K562 (cell line): ENCODE measurements around the gene KDM2B. TPM values are rescaled to one million over a fixed set of nuclear protein-coding genes. Genes with fewer than 3 reads are reported as not detected.

Experiments
- ATAC-seq: fragments of 200-7000 bp; cut with Tn5 transposase; 3 replicates; pipeline ENCODE4 v1.9.1; 2020; ENCODE audit warnings: moderate library complexity
- BruUV-seq: library from RNA; stranded (reverse); fragments of 400-500 nt; replicated peaks from 2 replicates; lab custom pipeline; 2021; lab: Mats Ljungman, UMichigan
- CTCF ChIA-PET: fragments of 300-600 bp; formaldehyde crosslinking; extraction: SDS; loops from one replicate; lab custom pipeline; 2021; ENCODE audit warnings: low intra/inter-chr PET ratio; lab: Yijun Ruan, JAX
- POLR2A ChIA-PET: fragments of 300-600, 350-650 bp; sonication (Branson Sonifier 250); formaldehyde crosslinking; extraction: SDS; loops from one replicate; lab custom pipeline; 2021; ENCODE audit warnings: antibody characterized with exemption, inconsistent platforms; lab: Yijun Ruan, JAX
- DNase-seq, 4 experiments: peaks; one replicate each; pipeline versions ENCODE4 v3.0.0 to v3.0.0-alpha.2; 2011 to 2018; ENCODE audit warnings: low spot score in 3 of 4, mixed read lengths in 3 of 4; ENCODE audit errors: extremely low read depth in 1 of 4
- FAIRE-seq: peaks from 2 replicates; lab custom pipeline; 2011; peaks lifted over from hg19 to GRCh38; lab: Jason Lieb, UNC
- H2AFZ ChIP-seq: 2 replicates; pipeline ENCODE4 v1.6.0; 2011; ENCODE audit warnings: low read depth, low read length, control low read depth, inconsistent platforms
- H3K27ac ChIP-seq: fragments of 200-600 bp; 3 replicates; pipeline ENCODE4 v1.8.0; 2011; ENCODE audit warnings: low read depth, mild to moderate bottlenecking, control low read depth, inconsistent platforms, low read length, moderate library complexity, mixed read lengths; ENCODE audit errors: extremely low read depth
- H3K27me3 ChIP-seq, 2 experiments: fragments of 300-600 bp in 1 of 2; 2 replicates in 1 of 2; 3 replicates in 1 of 2; pipeline versions ENCODE4 v1.6.0 to v1.8.0; 2011; ENCODE audit warnings: inconsistent platforms in 2 of 2, low read length in 2 of 2, mild to moderate bottlenecking in 1 of 2, mixed read lengths in 1 of 2, moderate library complexity in 1 of 2; ENCODE audit not compliant: control insufficient read depth in 2 of 2, insufficient read depth in 2 of 2
- H3K36me3 ChIP-seq: fragments of 300-600 bp; 3 replicates; pipeline ENCODE4 v1.8.0; 2011; ENCODE audit warnings: mild to moderate bottlenecking, low read length, inconsistent platforms; ENCODE audit not compliant: control insufficient read depth, insufficient read depth
- H3K4me1 ChIP-seq, 2 experiments: fragments of 200-600 bp in 1 of 2; replicated peaks in 1 of 2; 2 replicates in 1 of 2; 3 replicates in 1 of 2; pipeline versions ENCODE4 v1.5.1 to v1.8.0; 2011; ENCODE audit warnings: inconsistent platforms in 2 of 2, low read length in 2 of 2, mild to moderate bottlenecking in 1 of 2, mixed read lengths in 1 of 2, moderate library complexity in 1 of 2; ENCODE audit not compliant: control insufficient read depth in 2 of 2, insufficient read depth in 2 of 2
- H3K4me2 ChIP-seq: 2 replicates; pipeline ENCODE4 v1.6.1; 2011; ENCODE audit warnings: low read length, control low read depth, inconsistent platforms, mixed read lengths; ENCODE audit not compliant: insufficient read depth
- H3K4me3 ChIP-seq: fragments of 200-600 bp; sonication (generic), shearing (Covaris generic); 2 replicates; pipeline ENCODE4 v1.5.1; 2016; ENCODE audit warnings: control low read depth, inconsistent platforms
- H3K79me2 ChIP-seq: fragments of 200-600 bp; 3 replicates; pipeline ENCODE4 v1.8.0; 2011; ENCODE audit warnings: low read length, inconsistent platforms; ENCODE audit not compliant: control insufficient read depth, insufficient read depth
- H3K9ac ChIP-seq, 2 experiments: 2 replicates each; pipeline versions ENCODE4 v1.6.0 to v1.6.1; 2011; ENCODE audit warnings: low read depth in 2 of 2, low read length in 2 of 2, control low read depth in 1 of 2, inconsistent platforms in 1 of 2, mild to moderate bottlenecking in 1 of 2, mixed read lengths in 1 of 2; ENCODE audit not compliant: insufficient read depth in 1 of 2
- H3K9me1 ChIP-seq: one replicate; pipeline ENCODE4 v1.6.0; 2011; ENCODE audit warnings: inconsistent platforms, mild to moderate bottlenecking, low read length, moderate library complexity; ENCODE audit not compliant: control insufficient read depth, insufficient read depth
- H3K9me3 ChIP-seq: replicated peaks from 2 replicates; pipeline ENCODE4 v1.5.1; 2011; ENCODE audit warnings: low read depth, low read length, inconsistent platforms; ENCODE audit not compliant: control insufficient read depth, insufficient read depth
- H4K20me1 ChIP-seq: replicated peaks from 2 replicates; pipeline ENCODE4 v1.6.1; 2011; ENCODE audit warnings: low read length, inconsistent platforms, mixed read lengths; ENCODE audit not compliant: control insufficient read depth, insufficient read depth
- ARID3B ChIP-seq: fragments of 250-450 bp; sonication (Bioruptor Pico); IDR thresholded peaks from 2 replicates; pipeline ENCODE4 v1.4.0; 2020; ENCODE audit warnings: borderline replicate concordance
- ATF2 ChIP-seq: sonication (generic); formaldehyde crosslinking; IDR thresholded peaks from 2 replicates; pipeline ENCODE4 v1.8.1; 2022; ENCODE audit warnings: missing genetic modification reagents
- C11orf30 ChIP-seq: fragments of 450-650 bp; IDR thresholded peaks from 2 replicates; pipeline ENCODE4 v1.6.1; 2016; ENCODE audit warnings: low read depth, mild to moderate bottlenecking
- CGGBP1 ChIP-seq: fragments of 250-450 bp; sonication (Bioruptor Pico); IDR thresholded peaks from 2 replicates; pipeline ENCODE4 v1.9.0; 2021; ENCODE audit warnings: mild to moderate bottlenecking
- ELF2 ChIP-seq: fragments of 250-450 bp; sonication (Bioruptor Pico); IDR thresholded peaks from 2 replicates; pipeline ENCODE4 v1.5.0; 2021; ENCODE audit warnings: mild to moderate bottlenecking
- ERF ChIP-seq: fragments of 450-650 bp; formaldehyde crosslinking; IDR thresholded peaks from 2 replicates; pipeline ENCODE4 v1.4.0; 2020; ENCODE audit warnings: mild to moderate bottlenecking, mixed read lengths
- GATAD2A ChIP-seq: fragments of 450-650 bp; IDR thresholded peaks from 2 replicates; pipeline ENCODE4 v1.6.1; 2017
- MITF ChIP-seq: IDR thresholded peaks from 2 replicates; pipeline ENCODE4 v1.6.1; 2014; ENCODE audit warnings: antibody characterized with exemption
- NBN ChIP-seq: fragments of 450-650 bp; IDR thresholded peaks from 2 replicates; pipeline ENCODE4 v1.6.1; 2016; ENCODE audit warnings: low read depth, mild to moderate bottlenecking
- NR1H2 ChIP-seq: sonication (generic); formaldehyde crosslinking; IDR thresholded peaks from 2 replicates; pipeline ENCODE4 v1.4.0; 2020; ENCODE audit warnings: mild to moderate bottlenecking, missing genetic modification reagents
- RHOXF2B ChIP-seq: fragments of 250-450 bp; sonication (Bioruptor Pico); conservative IDR thresholded peaks from 2 replicates; pipeline ENCODE4 v1.5.1; 2021
- THRA ChIP-seq: fragments of 450-650 bp; IDR thresholded peaks from 2 replicates; pipeline ENCODE4 v1.6.1; 2017; ENCODE audit warnings: mild to moderate bottlenecking, moderate library complexity
- WGBS: fragments of 100-300 bp; shearing (Covaris generic); methylation state at CpG from one replicate; pipeline ENCODE4 v1.1.6; 2016; ENCODE audit warnings: low coverage, mixed read lengths; ENCODE audit not compliant: insufficient coverage; ENCODE audit errors: missing lambda C conversion rate; 5-methylcytosine and 5-hydroxymethylcytosine counted together
- in situ Hi-C: fragments of 300-500 bp; cut with MboI; formaldehyde crosslinking; loops from 4 replicates; pipeline ENCODE4 v1.15.0; 2018; ENCODE audit warnings: inconsistent platforms, mixed read lengths
- intact Hi-C: fragments of 100-400 bp; cut with micrococcal nuclease; formaldehyde crosslinking; loops from 2 replicates; pipeline ENCODE4 v1.14.2; 2022
- polyA plus RNA-seq, 8 experiments: library from polyadenylated mRNA; depleted of rRNA in 4 of 8; stranded (reverse) in 5 of 8; unstranded in 3 of 8; fragments of >200 nt; fragmentation: Nextera tagmentation in 2 of 8; fragmentation: Illumina TruSeq in 1 of 8; extraction: Ambion mirVana in 2 of 8; extraction: Trizol in 1 of 8; gene quantifications; 2 replicates each; pipeline versions ENCODE4 v1.2.1 to v1.2.3, GENCODE V29; 2011 to 2014; ENCODE audit warnings: inconsistent platforms in 1 of 8, missing spikeins in 1 of 8
- total RNA-seq, 7 experiments: library from RNA; depleted of rRNA in 6 of 7; stranded (reverse); fragments of >200 nt in 6 of 7; fragmentation: Illumina TruSeq in 2 of 7; extraction: Trizol in 2 of 7; gene quantifications; 2 replicates each; pipeline versions ENCODE4 v1.2.1 to v1.2.3, GENCODE V29; 2011 to 2021; ENCODE audit warnings: low replicate concordance in 1 of 7

KDM2B gene
- total and polyA plus RNA-seq, 9 of the 15 experiments (the other 6 are each of a cell fraction or from before 2014, with no cell fraction given), result 7.4 to 50.5 (median 22.5) TPM

- no peak for TF ChIP-seq ARID3B
- TF ChIP-seq NBN, result no peak
- 0 out of 2 replicates have a peak, but pooled peaks have one; percentile 55 for TF ChIP-seq NR1H2 (CRISPR knock-in tag)
- no peak for TF ChIP-seq THRA
- no peak for TF ChIP-seq C11orf30
- no peak for TF ChIP-seq RHOXF2B (CRISPR knock-in tag)
Measured at GRCh38 chr12:121424624-121424975, 156.2 kb downstream of the KDM2B start (continued).

GRCh38 chr12:121423682-121424623, 156.9 kb downstream of the KDM2B start:
- Histone ChIP-seq H3K9me1 (no peaks in the 10 kb centered on the region), H3K9ac (no peak overlapping the region), H3K79me2 (no peaks in the 10 kb centered on the region), H4K20me1 (no peaks in the 10 kb centered on the region), H2AFZ (no peak overlapping the region), H3K27ac (peak overlapping the region; percentile 56; the same call in 1 of the 3 replicates), H3K4me2 (no peak overlapping the region), H3K4me3 (no peak overlapping the region), H3K36me3 (peaks cover 94% of the 10 kb centered on the region), H3K27me3 (no peaks in the 10 kb centered on the region), H3K9me3 (no peaks in the 10 kb centered on the region), H3K4me1 (peaks cover 8 to 10% of the 10 kb centered on the region in 2 experiments; a peak in 4 of 5 replicates)
- ChIA-PET POLR2A (interaction anchor here (0.6 to 1.8 kb wide), 6 partner anchors 11 to 92 kb away, joined by 3 to 12 read pairs (median 4); partner anchors contain the start of genes ANAPC5 and RNF34), CTCF (no interaction called here)
- intact Hi-C loops, result no loop called here
- FAIRE-seq, result peak; percentile 75
- WGBS, result 90% methylated on average over 12 of the region's 13 CpGs
- in situ Hi-C loops, result no loop called here
- BruUV-seq, result no TSS peak
- no peak for ATAC-seq
- DNase-seq, result no peak
- no peak for TF ChIP-seq GATAD2A
- TF ChIP-seq ELF2, result no peak
- TF ChIP-seq ERF, result no peak
- no peak for TF ChIP-seq MITF
- TF ChIP-seq CGGBP1, result no peak
- no peak for TF ChIP-seq ATF2
